DLD1 (cell line): ENCODE results near the gene ELF3.
"Not testable (repeated sequence)": the region's sequence is repeated elsewhere in the genome, so short reads cannot be mapped to it uniquely, and the experiment has no call there.

ENCODE experiments used
- in situ Hi-C: cut with HindIII; loops from 2 replicates; pipeline ENCODE4 v1.10.0; 2017; ENCODE audit warnings: low sequenced_read_pairs

The ELF3 gene

DNA sequence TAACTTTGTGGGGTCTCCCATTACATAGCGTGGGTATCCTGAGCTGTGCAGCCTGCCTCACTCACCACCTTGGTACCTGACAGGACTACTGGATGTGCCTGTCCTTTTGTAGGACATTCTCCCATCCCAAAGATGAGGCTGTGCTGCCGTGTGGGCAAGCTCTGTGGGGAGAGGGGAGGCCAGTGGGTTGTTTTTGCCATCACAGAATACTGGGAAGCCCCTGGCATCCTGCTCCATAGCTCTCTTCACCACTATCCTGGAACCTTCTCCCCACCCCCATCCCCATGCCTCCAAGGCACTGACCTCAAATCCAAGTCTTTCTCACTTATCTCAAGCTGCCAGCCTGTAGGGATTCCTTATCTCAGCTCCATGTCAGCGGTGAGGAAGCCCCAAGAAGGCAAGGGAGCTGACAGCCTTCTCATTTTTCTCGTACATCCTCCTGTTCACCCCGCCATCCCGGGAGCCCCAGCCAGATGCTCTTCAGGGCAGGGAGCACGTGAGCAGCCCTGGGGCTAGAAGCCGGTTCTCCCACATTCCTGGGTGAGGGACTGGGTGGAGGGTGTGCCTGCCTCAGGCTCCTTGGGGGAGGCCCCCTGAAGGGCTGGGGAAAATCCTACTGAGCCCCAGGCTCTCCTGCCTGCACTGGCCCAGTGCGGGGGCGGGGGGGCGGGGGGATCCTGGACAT lies 2.4 kb upstream of the ELF3 start:
- in situ Hi-C loops: no loop called here

DNA sequence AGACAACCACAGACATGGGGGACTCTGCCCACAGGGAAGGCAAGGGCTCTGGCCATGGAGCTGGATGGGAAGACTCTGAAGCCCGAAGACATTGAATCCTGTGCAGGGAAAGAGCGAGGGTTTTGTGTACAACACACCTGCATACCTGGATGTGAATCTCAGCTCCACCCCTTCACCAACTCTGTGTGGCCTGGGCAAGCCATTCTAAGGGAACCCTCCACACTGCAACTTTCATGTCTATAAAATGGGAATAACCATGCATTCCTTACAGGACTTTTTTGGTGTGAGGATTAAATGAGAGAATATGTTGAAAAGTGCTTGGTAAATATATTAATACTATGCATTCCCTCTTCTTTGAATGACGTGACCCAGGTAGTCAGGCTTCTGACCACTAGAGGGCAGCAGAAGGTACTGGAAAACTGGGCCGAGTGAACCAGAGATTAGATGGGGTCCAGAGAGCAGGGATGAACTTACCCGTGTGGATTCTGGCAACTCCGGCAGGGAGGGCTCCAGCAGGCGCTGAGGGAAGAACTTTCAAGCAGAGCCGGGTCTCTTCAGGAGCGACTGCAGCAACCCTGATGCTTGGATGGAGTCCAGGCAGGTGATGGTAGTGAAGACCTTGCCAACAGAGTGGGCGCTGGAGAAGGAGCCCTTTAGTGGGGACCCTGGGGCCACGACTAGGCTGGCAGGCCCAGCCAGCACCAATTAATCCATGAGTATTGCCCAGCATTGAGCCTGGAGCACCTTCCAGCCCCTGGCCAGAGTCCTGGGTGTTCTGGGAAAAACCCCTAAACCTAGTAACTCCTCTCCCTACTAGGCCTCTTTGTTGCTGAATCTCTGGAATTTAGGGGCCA lies 834 bp upstream of the ELF3 start:
- in situ Hi-C loops: no loop called here

GRCh38 chr1:202011994-202012393 lies 1.6 kb downstream of the ELF3 start:
- in situ Hi-C loops: no loop called here

DNA sequence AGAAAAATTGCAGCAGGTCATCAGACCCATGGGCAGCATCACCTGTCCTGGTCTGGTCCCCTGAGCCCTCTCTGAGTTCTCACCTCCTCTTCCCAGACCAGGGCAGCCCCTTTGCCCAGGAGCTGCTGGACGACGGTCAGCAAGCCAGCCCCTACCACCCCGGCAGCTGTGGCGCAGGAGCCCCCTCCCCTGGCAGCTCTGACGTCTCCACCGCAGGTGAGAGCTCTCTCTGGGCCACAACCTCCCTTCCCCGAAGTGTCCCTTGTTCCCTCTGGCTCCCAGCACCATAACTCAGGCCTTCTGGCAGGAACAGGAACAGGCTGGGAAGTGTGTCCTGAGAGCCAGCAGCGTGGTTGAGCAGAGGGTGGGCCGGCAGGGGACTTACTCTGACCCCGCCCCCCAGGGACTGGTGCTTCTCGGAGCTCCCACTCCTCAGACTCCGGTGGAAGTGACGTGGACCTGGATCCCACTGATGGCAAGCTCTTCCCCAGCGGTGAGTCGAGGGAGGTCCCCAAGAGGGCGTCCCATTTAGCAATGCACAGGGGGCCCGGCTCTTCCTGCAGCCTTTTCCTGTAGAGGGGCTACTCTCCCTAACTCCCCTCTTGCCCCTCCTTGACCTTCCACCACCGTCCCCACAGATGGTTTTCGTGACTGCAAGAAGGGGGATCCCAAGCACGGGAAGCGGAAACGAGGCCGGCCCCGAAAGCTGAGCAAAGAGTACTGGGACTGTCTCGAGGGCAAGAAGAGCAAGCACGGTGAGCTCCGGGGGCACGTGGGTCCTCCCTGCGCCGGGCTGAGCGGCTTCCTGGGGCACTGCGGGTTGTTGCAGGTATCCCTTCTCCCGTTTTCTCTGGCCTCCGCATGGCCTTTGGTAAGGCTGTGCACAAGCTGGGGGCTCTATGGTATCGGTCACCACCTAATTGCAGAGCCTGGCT lies 2.4 kb downstream of the ELF3 start:
- in situ Hi-C loops: no loop called here

DNA sequence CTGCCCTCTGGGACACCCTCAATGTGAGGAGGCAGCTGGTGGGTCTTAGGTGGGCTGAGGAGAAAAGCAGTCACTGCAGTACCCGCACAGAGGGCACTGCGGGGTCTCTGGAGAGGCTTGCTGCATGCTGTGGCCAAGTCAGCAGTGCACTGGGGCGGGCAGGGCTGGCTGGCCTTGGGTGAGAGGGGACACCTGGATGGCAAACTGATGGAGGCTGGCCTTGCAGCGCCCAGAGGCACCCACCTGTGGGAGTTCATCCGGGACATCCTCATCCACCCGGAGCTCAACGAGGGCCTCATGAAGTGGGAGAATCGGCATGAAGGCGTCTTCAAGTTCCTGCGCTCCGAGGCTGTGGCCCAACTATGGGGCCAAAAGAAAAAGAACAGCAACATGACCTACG lies 3.2 kb downstream of the ELF3 start:
- in situ Hi-C loops: no loop called here

DNA sequence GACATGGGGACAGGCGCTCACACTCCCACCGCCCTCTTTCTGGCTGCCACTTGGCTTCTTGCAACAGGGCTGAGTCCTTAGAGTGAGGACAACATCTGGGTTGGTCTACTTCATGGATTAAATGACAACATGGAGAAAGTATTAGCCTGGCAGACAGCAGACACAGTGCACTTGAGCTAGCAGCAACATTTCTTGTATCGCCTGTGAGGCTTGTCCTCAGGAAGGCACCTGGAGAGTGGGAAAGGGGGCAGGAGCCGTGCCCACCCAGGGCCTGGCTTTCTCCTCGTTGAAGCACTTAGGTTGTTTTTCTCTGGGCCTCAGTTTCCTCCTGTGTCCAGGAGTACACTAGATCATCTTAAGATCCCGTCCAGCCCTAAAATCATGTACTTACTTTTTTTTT lies 3.7 kb downstream of the ELF3 start:
- in situ Hi-C loops: no loop called here

DNA sequence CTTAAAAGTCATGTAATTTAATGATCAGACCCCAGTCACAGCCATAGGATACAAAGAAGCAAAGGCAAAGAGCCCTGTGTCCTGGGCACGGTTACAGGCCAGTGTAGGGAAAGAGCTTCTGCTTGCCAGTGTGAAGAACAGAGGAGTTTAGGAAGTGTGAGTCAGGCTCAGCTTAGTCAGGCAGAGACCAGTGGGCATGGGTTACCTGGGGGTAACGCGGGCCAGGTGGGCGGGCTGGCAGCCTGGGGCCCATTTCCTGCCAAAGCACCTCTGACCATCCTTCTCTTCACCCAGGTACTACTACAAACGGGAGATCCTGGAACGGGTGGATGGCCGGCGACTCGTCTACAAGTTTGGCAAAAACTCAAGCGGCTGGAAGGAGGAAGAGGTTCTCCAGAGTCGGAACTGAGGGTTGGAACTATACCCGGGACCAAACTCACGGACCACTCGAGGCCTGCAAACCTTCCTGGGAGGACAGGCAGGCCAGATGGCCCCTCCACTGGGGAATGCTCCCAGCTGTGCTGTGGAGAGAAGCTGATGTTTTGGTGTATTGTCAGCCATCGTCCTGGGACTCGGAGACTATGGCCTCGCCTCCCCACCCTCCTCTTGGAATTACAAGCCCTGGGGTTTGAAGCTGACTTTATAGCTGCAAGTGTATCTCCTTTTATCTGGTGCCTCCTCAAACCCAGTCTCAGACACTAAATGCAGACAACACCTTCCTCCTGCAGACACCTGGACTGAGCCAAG lies 4.7 kb downstream of the ELF3 start:
- in situ Hi-C loops: no loop called here

- in situ Hi-C loops: no loop called here
Observed at GRCh38 chr1:202015662-202015937, 5.2 kb downstream of the ELF3 start.

- in situ Hi-C loops: no loop called here
Observed at GRCh38 chr1:202016022-202016810, 5.8 kb downstream of the ELF3 start.

DNA sequence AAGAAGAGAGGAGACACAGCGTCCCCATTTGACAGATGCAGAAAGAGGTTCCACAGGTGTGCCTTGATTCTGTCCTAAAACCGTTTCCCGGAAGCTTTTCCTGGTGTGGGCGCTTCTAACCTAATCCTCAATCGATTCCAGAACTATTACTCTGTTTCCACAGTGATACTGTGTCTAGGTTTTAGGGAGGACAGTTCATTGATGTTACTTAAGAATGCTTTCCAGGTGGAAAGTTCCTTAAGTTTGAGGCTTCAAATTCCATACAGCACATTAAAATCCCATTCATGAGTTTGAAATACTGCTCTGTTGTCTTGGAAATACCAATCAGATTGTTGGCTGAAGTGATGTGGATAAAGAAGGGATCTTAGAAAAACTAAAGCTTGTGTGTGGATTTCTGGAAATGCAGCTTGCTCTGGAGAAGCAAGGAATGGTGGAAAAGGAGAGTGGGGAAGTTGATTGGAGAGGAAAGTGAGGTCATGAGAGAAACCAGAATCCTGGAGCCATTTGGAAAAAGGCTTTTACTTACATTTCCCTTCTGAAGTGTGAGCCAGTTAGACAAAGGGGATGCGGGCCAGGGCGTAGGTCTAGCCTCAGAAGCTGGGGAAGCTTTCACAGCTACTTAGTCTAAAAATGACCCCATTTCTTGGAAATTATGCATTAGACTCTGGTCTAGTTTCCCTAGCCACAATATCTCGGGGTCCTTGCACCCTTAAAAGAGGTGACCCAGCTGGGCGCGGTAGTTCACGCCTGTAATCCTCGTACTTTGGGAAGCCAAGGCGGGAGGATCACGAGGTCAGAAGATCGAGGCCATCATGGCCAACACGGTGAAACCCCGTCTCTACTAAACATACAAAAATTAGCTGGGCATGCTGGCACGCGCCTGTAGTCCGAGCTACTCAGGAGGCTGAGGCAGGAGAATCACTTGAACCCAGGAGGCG lies 6.7 kb downstream of the ELF3 start:
- in situ Hi-C loops: no loop called here

DNA sequence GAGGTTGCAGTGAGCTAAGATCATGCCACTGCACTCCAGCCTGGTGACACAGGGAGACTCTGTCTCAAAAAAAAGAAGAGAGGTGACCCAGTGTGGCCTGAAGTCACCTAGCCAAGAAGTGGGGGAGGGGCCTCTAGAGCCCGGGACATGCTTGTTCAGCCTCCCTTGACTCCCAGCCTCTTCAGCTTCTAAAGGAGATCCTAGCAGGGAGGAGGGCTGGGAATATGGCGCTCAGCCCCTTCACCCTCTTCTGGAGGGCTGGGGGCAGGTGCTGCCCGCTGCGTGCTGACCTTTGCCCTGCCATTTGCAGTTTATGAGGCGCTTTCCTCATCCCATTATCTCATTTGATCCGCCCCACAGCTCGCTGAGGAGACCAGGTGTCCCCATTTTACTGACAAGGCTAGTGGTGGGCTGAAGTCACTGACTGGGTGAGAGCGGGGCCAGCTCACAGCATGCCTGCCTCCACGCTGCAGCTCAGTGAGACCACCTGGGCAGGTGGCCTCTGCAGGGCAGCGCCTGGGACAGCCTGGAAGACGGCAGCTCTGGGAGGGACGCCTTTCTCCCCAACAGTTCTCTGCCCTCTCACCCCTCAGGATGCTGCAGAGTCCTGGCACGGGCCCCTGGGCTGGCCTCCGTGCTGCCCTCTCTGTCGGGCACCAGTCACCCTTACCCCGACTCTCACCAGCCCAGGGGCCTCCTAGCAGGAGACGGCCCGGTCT lies 7.5 kb downstream of the ELF3 start:
- in situ Hi-C loops: no loop called here

DNA sequence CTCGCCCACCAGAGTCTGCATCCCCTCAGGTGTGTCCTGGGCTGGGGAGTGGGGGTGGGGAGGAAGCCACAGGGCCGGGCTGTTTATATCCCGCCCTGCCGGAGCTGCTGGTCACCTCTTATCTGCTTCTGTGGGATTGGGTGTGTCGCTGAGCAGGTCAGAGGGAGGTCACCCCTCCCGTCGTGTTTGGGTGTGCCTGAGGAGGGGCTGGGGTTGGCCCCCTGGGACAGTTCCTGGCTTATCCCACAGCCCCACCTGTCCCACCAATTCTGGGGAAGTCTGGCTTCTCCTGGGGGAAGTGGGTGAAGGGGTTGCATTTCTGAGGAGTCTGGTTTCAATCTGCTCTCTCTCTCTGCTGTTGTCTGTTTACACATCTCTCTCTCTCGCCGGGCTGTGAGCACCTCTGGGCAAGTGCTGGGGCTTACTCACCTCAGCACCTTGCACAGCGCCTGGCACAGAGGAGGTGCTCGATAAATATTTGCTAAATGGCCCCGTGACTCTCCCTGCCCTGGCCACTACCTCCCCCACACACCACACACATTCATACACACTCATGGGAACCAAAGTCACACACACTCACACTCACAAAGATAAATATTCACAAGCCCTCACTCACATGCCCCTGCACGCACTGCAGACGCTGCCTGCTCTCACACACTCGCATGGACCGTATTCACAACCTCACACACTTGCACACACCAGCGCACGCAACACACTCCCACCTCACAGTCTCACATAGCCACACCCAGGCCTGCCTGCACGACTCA lies 8.3 kb downstream of the ELF3 start:
- in situ Hi-C loops: no loop called here

DNA sequence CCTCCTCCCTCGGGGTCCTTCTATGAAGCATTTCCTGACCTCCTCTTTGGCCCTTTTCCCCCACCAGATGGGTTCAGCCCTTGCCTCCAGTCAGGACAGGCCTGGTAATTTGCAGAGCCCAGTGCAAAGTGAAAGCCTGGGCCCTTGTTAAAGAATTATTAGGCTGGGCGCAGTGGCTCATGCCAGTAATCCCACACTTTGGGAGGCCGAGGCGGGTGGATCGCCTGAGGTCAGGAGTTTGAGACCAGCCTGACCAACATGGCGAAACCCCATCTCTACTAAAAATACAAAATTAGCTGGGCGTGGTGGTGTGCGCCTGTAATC lies 8.8 kb downstream of the ELF3 start:
- in situ Hi-C loops: not testable (repeated sequence)

DNA sequence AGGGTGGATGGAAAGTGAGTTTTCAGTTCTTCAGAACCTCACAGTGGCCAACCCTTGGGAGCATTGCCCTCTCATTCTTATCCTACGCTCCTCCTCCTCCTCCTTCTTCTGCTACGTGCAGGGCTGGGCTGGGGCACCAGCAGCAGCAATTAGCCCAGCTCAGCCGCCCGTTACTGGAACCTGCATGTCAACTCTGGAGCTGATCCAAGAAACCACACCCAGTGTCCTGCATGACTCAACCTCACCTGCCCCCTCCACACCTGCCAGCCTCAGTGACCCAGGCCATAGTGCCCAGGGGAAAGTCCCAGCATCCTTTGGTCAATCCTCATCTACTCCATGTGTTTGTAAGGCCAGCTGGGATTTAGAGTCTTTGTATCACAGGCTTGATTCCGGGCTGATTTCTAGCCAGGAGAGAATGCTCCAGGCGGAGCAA lies 12.6 kb downstream of the ELF3 start:
- in situ Hi-C loops: no loop called here

DNA sequence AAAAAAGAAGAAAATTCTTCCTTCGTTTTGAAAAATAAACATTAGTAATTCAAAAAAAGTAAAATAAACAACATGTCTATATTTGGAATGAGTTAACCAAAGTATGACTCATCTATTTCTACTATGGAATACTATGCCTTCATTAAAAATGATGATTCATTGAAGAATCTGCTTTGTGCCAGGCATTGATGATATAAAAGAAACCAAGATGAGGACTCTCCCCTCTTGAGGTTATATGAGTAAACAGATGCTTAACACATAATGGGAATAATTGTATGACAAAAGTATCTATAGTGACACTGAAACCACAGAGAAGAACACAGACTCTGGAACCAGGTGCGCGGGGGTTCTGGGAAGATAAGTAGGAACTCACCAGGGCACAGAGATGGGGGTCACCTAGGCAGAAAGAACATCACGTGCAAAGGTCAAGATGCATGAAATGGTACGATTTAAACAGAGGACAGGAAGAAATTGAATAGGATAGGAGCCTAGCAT lies 18.8 kb downstream of the ELF3 start:
- in situ Hi-C loops: no loop called here

GRCh38 chr1:202029727-202030126 lies 19.3 kb downstream of the ELF3 start:
- in situ Hi-C loops: no loop called here

GRCh38 chr1:202031796-202032195 lies 21.4 kb downstream of the ELF3 start:
- in situ Hi-C loops: no loop called here
